Suprapubic skin (tissue), 3 donors: ENCODE data around the gene TAS1R1.

Experiments used
- POLR2A ChIP-seq, 2 donors: fragments of 450-650 bp; IDR thresholded peaks; one replicate each; pipeline ENCODE4 v1.6.1; 2017; ENCODE audit warnings: antibody characterized with exemption in 2 of 2, mild to moderate bottlenecking in 2 of 2, moderate library complexity in 2 of 2
- TF ChIP-seq, protein P1 (sequence below), 2 donors: fragments of 200-600 bp in 1 of 2; fragments of 450-650 bp in 1 of 2; sonication (generic) in 1 of 2; IDR thresholded peaks; one replicate each; pipeline ENCODE4 v1.5.1; 2016 to 2019; ENCODE audit warnings: antibody characterized with exemption in 2 of 2, mild to moderate bottlenecking in 1 of 2, moderate library complexity in 1 of 2

DNA sequence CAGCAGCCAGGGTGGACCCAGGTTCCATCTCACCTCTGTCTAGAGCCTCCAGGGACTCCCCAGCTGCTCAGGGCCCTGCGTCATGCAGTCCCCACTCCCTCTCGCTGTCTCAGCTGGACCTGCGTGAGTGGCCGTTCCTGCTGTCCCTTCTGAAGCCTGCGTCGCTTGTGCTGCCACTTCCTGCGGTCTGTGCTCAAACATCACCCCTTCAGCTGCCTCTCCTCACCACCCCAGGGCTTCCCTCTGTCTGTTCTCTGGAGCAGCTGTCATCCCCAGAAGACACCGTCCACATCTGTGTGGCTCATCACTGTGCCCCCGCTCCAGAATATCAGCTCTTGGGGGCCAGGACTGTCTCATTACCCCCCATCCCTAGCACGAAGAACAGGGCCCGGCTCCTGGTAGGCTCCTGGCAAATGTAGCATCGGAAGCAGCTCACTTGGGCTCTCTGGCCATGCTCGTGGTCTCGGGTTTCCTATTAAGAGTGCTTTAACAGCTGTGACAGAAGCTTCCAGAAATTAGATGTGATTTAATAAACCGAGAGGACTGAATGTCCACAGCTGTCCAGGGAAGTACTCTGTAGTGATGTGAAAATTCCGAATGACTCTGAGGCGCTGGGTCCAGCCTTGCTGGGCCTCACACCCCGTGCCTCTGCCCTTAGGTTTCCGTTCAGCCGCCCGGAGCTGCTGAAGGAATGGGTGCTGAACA, 72.9 kb downstream of the TAS1R1 start:
- no peak for TF ChIP-seq POLR2A (IDR thresholded peaks at IDR 0.05)
- TF ChIP-seq, protein P1, sequence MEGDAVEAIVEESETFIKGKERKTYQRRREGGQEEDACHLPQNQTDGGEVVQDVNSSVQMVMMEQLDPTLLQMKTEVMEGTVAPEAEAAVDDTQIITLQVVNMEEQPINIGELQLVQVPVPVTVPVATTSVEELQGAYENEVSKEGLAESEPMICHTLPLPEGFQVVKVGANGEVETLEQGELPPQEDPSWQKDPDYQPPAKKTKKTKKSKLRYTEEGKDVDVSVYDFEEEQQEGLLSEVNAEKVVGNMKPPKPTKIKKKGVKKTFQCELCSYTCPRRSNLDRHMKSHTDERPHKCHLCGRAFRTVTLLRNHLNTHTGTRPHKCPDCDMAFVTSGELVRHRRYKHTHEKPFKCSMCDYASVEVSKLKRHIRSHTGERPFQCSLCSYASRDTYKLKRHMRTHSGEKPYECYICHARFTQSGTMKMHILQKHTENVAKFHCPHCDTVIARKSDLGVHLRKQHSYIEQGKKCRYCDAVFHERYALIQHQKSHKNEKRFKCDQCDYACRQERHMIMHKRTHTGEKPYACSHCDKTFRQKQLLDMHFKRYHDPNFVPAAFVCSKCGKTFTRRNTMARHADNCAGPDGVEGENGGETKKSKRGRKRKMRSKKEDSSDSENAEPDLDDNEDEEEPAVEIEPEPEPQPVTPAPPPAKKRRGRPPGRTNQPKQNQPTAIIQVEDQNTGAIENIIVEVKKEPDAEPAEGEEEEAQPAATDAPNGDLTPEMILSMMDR (IDR thresholded peaks at IDR 0.05): no peak
